ENCODE measurements around the gene NDUFB7. TPM values are rescaled to one million over a fixed set of nuclear protein-coding genes. Genes with fewer than 3 reads are reported as not detected.
"Not testable (repeated sequence)": the region's sequence is repeated elsewhere in the genome, so short reads cannot be mapped to it uniquely, and the experiment has no call there.

The NDUFB7 gene
- total RNA-seq, 1 experiment from 2014 or later, result 155 TPM

DNA sequence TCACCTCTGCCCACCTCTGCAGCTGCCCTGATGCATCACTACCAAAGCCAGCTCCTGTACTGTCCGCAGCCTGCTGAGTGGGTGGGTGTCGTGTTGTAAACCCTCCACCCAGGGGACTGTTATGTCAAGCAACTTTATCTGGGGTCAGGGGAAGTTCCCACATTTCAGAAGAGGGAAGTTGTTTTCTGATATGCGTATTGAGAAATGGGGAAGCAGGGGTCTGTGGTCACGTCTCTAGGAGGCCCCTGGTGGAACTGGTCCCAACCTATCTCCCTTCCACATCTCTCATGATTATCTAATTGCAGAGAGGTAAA is 42.2 kb upstream of the NDUFB7 start:
- Histone ChIP-seq H4K5ac (ENCODE audit: insufficient read length, low read depth, low read length) (no peak overlapping the region), H3K4me2 (ENCODE audit: insufficient read depth, insufficient read length, low read length) (no peak overlapping the region), H3K9ac (ENCODE audit: extremely low read depth, insufficient read length, low read length) (no peak overlapping the region), H3K23ac (ENCODE audit: insufficient read length, low read depth, low read length) (no peak overlapping the region), H3K4ac (ENCODE audit: low read depth, low read length) (no peak overlapping the region), H3K79me2 (ENCODE audit: insufficient read depth, low read length) (no peaks in the 10 kb centered on the region), H3K9me3 (ENCODE audit: control insufficient read depth, low read depth, low read length) (no peaks in the 10 kb centered on the region), H2BK120ac (ENCODE audit: low read depth, low read length, poor library complexity, severe bottlenecking) (no peak overlapping the region), H3T11ph (ENCODE audit: low read length) (no peak overlapping the region), H3K27me3 (ENCODE audit: insufficient read depth, low read length) (no peaks in the 10 kb centered on the region), H2AK5ac (ENCODE audit: insufficient read length, low read length) (no peak overlapping the region), H2BK15ac (ENCODE audit: low read depth, low read length) (no peak overlapping the region), H4K91ac (ENCODE audit: insufficient read length, low read depth, low read length) (no peak overlapping the region), H3K56ac (ENCODE audit: insufficient read length, low read depth, low read length) (no peak overlapping the region), H3K27ac (ENCODE audit: insufficient read length, low read depth, low read length) (no peak overlapping the region), H3K79me1 (ENCODE audit: insufficient read depth, low read depth, low read length, poor library complexity, severe bottlenecking) (no peaks in the 10 kb centered on the region), H3K14ac (ENCODE audit: insufficient read depth, low read length) (no peak overlapping the region), H4K8ac (replicated peaks; ENCODE audit: insufficient read length, low read depth, low read length) (no peak overlapping the region), H3K18ac (ENCODE audit: insufficient read length, low read depth, low read length) (no peak overlapping the region), H4K20me1 (ENCODE audit: control insufficient read depth, insufficient read depth, insufficient read length) (no peaks in the 10 kb centered on the region), H2BK20ac (ENCODE audit: low read depth, low read length, poor library complexity, severe bottlenecking) (no peak overlapping the region), H2BK12ac (ENCODE audit: insufficient read length, low read depth, low read length) (no peak overlapping the region), H3K23me2 (ENCODE audit: insufficient read length, low read depth, low read length, poor library complexity, severe bottlenecking) (no peaks in the 10 kb centered on the region), H2BK5ac (ENCODE audit: insufficient read length, low read length) (no peak overlapping the region), H3K4me1 (ENCODE audit: insufficient read depth, low read length) (no peaks in the 10 kb centered on the region), H2AFZ (ENCODE audit: low read length) (no peak overlapping the region)
- no peak overlapping the region for H3K4me3 Mint-ChIP-seq
- no peaks in the 10 kb centered on the region for H3K4me1 Mint-ChIP-seq
- no peak overlapping the region for H3K27ac Mint-ChIP-seq
- H3K27me3 Mint-ChIP-seq (ENCODE audit: low read depth), result peaks cover 1% of the 10 kb centered on the region
- H3K36me3 Mint-ChIP-seq (ENCODE audit: insufficient read depth in 1 of 3, low read depth in 3 of 3), result peaks cover 2 to 26% (median 12%) of the 10 kb centered on the region in 3 experiments; a peak in 6 of 7 replicates
- no peak for DNase-seq
- WGBS (ENCODE audit: extremely low coverage, insufficient read length, low lambda C conversion rate), result no CpG with 5 or more reads among the region's 4 CpGs
- H3K9me3 Mint-ChIP-seq, result peaks cover 37 to 95% of the 10 kb centered on the region in 2 experiments
- TF ChIP-seq, protein P1, sequence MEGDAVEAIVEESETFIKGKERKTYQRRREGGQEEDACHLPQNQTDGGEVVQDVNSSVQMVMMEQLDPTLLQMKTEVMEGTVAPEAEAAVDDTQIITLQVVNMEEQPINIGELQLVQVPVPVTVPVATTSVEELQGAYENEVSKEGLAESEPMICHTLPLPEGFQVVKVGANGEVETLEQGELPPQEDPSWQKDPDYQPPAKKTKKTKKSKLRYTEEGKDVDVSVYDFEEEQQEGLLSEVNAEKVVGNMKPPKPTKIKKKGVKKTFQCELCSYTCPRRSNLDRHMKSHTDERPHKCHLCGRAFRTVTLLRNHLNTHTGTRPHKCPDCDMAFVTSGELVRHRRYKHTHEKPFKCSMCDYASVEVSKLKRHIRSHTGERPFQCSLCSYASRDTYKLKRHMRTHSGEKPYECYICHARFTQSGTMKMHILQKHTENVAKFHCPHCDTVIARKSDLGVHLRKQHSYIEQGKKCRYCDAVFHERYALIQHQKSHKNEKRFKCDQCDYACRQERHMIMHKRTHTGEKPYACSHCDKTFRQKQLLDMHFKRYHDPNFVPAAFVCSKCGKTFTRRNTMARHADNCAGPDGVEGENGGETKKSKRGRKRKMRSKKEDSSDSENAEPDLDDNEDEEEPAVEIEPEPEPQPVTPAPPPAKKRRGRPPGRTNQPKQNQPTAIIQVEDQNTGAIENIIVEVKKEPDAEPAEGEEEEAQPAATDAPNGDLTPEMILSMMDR (conservative IDR thresholded peaks at IDR 0.05), result no peak

DNA sequence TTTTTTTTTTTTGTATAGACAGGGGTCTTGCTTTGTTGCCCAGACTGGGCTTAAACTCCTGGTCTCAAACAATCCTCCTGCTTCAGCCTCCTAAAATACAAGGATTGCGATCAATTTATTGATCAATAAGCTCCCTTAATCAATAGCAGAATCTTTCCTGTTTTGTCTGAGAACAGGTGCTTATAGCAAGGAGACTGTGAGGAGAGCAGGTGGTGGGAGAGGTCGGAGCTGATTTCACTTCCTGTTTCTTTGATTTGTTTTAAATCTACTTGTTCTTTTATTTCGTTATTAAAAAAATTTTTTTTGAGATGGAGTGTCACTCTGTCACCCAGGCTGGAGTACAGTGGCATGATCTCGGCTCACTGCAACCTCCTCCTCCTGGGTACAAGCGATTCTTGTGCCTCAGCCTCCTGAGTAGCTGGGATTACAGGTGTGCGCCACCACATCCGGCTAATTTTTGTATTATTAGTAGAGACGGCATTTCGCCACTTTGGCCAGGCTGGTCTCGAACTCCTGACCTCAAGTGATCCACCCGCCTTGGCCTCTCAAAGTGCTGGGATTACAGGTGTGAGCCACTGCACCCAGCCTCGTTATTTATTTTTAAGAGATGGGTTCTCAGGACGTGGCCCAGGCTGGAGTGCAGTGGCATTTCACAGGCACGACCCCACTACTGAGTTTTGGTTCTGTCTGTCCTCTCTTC is 41.7 kb upstream of the NDUFB7 start:
- H2AFZ ChIP-seq (ENCODE audit: low read length); H3T11ph ChIP-seq (ENCODE audit: low read length); H3K27ac ChIP-seq (ENCODE audit: insufficient read length, low read depth, low read length); H3K23me2 ChIP-seq (ENCODE audit: insufficient read length, low read depth, low read length, poor library complexity, severe bottlenecking); H3K4me1 Mint-ChIP-seq; H4K5ac ChIP-seq (ENCODE audit: insufficient read length, low read depth, low read length); H2BK5ac ChIP-seq (ENCODE audit: insufficient read length, low read length); H2BK12ac ChIP-seq (ENCODE audit: insufficient read length, low read depth, low read length); H3K56ac ChIP-seq (ENCODE audit: insufficient read length, low read depth, low read length); H2AK5ac ChIP-seq (ENCODE audit: insufficient read length, low read length); H3K14ac ChIP-seq (ENCODE audit: insufficient read depth, low read length); H3K4me2 ChIP-seq (ENCODE audit: insufficient read depth, insufficient read length, low read length); H4K91ac ChIP-seq (ENCODE audit: insufficient read length, low read depth, low read length); H3K23ac ChIP-seq (ENCODE audit: insufficient read length, low read depth, low read length); DNase-seq; H3K9me3 ChIP-seq (ENCODE audit: control insufficient read depth, low read depth, low read length); H3K18ac ChIP-seq (ENCODE audit: insufficient read length, low read depth, low read length); H3K4ac ChIP-seq (ENCODE audit: low read depth, low read length); H2BK120ac ChIP-seq (ENCODE audit: low read depth, low read length, poor library complexity, severe bottlenecking); H2BK20ac ChIP-seq (ENCODE audit: low read depth, low read length, poor library complexity, severe bottlenecking); H4K20me1 ChIP-seq (ENCODE audit: control insufficient read depth, insufficient read depth, insufficient read length); H3K27ac Mint-ChIP-seq; H3K9ac ChIP-seq (ENCODE audit: extremely low read depth, insufficient read length, low read length); H3K79me1 ChIP-seq (ENCODE audit: insufficient read depth, low read depth, low read length, poor library complexity, severe bottlenecking); H2BK15ac ChIP-seq (ENCODE audit: low read depth, low read length); H3K4me1 ChIP-seq (ENCODE audit: insufficient read depth, low read length); H4K8ac ChIP-seq (replicated peaks; ENCODE audit: insufficient read length, low read depth, low read length); H3K79me2 ChIP-seq (ENCODE audit: insufficient read depth, low read length); H3K27me3 Mint-ChIP-seq (ENCODE audit: low read depth); H3K27me3 ChIP-seq (ENCODE audit: insufficient read depth, low read length); H3K4me3 Mint-ChIP-seq: not testable (repeated sequence)
- H3K36me3 Mint-ChIP-seq (ENCODE audit: insufficient read depth in 1 of 3, low read depth in 3 of 3), result peaks cover 2 to 26% (median 12%) of the 10 kb centered on the region in 3 experiments; a peak in 6 of 7 replicates
- H3K9me3 Mint-ChIP-seq, result peaks cover 32 to 95% of the 10 kb centered on the region in 2 experiments
- WGBS (ENCODE audit: extremely low coverage, insufficient read length, low lambda C conversion rate), result no CpG with 5 or more reads among the region's 14 CpGs
